ENCODE measurements around the gene GREM2. TPM values are rescaled to one million over a fixed set of nuclear protein-coding genes. Genes with fewer than 3 reads are reported as not detected.

GREM2 gene
- total and polyA plus RNA-seq, 10 of the 15 experiments (the other 5 are each of a cell fraction or from before 2014, with no cell fraction given), result not detected

DNA sequence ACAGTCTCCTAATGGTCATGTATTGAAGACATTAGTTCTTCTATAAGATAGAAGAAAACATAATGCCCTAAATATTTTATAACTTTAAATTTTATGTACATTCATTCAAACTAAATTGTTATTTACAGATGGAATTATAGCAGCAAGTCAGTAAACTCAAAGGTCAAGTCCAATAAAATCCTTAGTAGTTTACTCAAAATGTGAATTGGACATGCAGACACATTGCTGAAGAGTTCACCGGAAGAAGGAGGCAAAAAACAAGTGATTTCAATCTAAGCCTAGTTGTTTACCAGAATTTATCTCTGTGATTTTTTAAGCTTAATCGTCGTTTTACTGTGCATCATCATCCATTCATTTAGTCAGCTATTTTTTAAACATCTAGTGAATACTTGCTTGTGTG, 149.7 kb downstream of the GREM2 start:
- Histone ChIP-seq H3K9ac (ENCODE audit: control insufficient read depth, insufficient read depth, low read length) (no peak overlapping the region), H3K9me3 (replicated peaks; ENCODE audit: control insufficient read depth, insufficient read depth, low read length) (no peaks in the 10 kb centered on the region), H3K4me3 (no peak overlapping the region), H3K4me2 (ENCODE audit: control insufficient read depth, insufficient read depth) (no peak overlapping the region), H3K27me3 (replicated peaks in 1 of 2; ENCODE audit: control insufficient read depth in 2 of 2, insufficient read depth in 2 of 2, low read length in 1 of 2) (no peaks in the 10 kb centered on the region), H3K79me2 (ENCODE audit: control insufficient read depth, insufficient read depth, low read length) (no peaks in the 10 kb centered on the region), H3K36me3 (ENCODE audit: control insufficient read depth in 2 of 2, insufficient read depth in 2 of 2, low read length in 1 of 2) (no peaks in the 10 kb centered on the region), H2AFZ (ENCODE audit: control insufficient read depth, low read depth, low read length) (no peak overlapping the region), H3K4me1 (ENCODE audit: control insufficient read depth, insufficient read depth, low read length) (no peaks in the 10 kb centered on the region), H3K27ac (ENCODE audit: control insufficient read depth, insufficient read depth) (no peak overlapping the region), H4K20me1 (ENCODE audit: control insufficient read depth, insufficient read depth) (no peaks in the 10 kb centered on the region)
- 10% methylated on average over 3 of the region's 3 CpGs for WGBS (ENCODE audit: insufficient coverage, insufficient replicate concordance, low lambda C conversion rate, missing lambda C conversion rate)
- ATAC-seq (no peak), FAIRE-seq (no peak), DNase-seq (ENCODE audit: low read depth, low spot score) (no peak)
- BruUV-seq (replicated peaks), result no TSS peak
- ChIA-PET CTCF (interaction anchor here (1.5 kb wide), 1 partner anchor 146 kb away, joined by 5 read pairs; no protein-coding TSS in a partner anchor), SMC1A (ENCODE audit: uncharacterized antibody, unreplicated experiment) (interaction anchor here (3.6 kb wide), 1 partner anchor 13 kb away, joined by 20 read pairs; no protein-coding TSS in a partner anchor), POLR2A (no interaction called here), RAD21 (ENCODE audit: unreplicated experiment) (no interaction called here)
- in situ Hi-C loops (cut with MboI) (no loop called here), intact Hi-C loops (cut with micrococcal nuclease; ENCODE audit: unreplicated experiment) (no loop called here)
- no peak for TF ChIP-seq NR2F1 (conservative IDR thresholded peaks at IDR 0.05)
- TF ChIP-seq IRF4 (IDR thresholded peaks at IDR 0.05; ENCODE audit: low read depth, low read length), result no peak
- TF ChIP-seq YY1 (IDR thresholded peaks at IDR 0.05; ENCODE audit: low read depth, low read length), result no peak
- TF ChIP-seq, protein P1, sequence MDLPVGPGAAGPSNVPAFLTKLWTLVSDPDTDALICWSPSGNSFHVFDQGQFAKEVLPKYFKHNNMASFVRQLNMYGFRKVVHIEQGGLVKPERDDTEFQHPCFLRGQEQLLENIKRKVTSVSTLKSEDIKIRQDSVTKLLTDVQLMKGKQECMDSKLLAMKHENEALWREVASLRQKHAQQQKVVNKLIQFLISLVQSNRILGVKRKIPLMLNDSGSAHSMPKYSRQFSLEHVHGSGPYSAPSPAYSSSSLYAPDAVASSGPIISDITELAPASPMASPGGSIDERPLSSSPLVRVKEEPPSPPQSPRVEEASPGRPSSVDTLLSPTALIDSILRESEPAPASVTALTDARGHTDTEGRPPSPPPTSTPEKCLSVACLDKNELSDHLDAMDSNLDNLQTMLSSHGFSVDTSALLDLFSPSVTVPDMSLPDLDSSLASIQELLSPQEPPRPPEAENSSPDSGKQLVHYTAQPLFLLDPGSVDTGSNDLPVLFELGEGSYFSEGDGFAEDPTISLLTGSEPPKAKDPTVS (IDR thresholded peaks at IDR 0.05; ENCODE audit: low read depth, low read length), result no peak
- TF ChIP-seq NR2C1 (IDR thresholded peaks at IDR 0.05), result no peak

DNA sequence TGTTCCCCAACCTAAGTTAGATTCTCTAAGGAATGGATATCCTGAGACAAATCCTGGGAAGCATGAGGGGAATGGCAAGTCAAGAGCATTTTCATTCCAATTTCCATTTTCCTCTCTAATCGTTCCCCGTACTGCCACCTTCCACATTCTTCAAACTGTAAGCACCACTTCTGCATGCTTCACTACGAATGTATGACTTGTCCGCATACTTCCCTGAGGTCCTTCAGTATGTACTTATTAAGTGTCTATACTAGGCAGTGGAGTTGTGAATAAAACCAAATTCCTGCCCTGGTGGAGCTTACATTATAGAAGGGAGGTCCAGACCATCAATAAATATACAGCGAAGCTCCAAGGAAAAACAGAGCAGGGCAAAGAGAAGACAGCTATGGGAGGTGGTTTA, 154.8 kb downstream of the GREM2 start:
- no peaks in the 10 kb centered on the region for H3K4me1 ChIP-seq (ENCODE audit: control insufficient read depth, insufficient read depth, low read length)
- H3K36me3 ChIP-seq (ENCODE audit: control insufficient read depth in 2 of 2, insufficient read depth in 2 of 2, low read length in 1 of 2), result no peaks in the 10 kb centered on the region
- ATAC-seq (no peak), FAIRE-seq (no peak), DNase-seq (ENCODE audit: low read depth, low spot score) (no peak)
- H3K4me3 ChIP-seq, result no peak overlapping the region
- intact Hi-C loops (cut with micrococcal nuclease; ENCODE audit: unreplicated experiment) (no loop called here), in situ Hi-C loops (cut with MboI) (no loop called here)
- H2AFZ ChIP-seq (ENCODE audit: control insufficient read depth, low read depth, low read length), result no peak overlapping the region
- no peak for TF ChIP-seq MYC (IDR thresholded peaks at IDR 0.05; ENCODE audit: insufficient read depth, insufficient read length, insufficient replicate concordance, low read length, severe bottlenecking)
- no peak for TF ChIP-seq TCF3 (IDR thresholded peaks at IDR 0.05; ENCODE audit: borderline replicate concordance, insufficient read depth, low read depth, low read length)
- POLR2A ChIA-PET, result interaction anchor here (2.1 kb wide), 1 partner anchor 12 kb away, joined by 6 read pairs; no protein-coding TSS in a partner anchor
- 34% methylated on average over 5 of the region's 5 CpGs for WGBS (ENCODE audit: insufficient coverage, insufficient replicate concordance, low lambda C conversion rate, missing lambda C conversion rate)
- CTCF ChIA-PET, result interaction anchor here (0.6 to 2.4 kb wide), 9 partner anchors 9 to 234 kb away, joined by 3 to 12 read pairs (median 4); no protein-coding TSS in a partner anchor
- RAD21 ChIA-PET (ENCODE audit: unreplicated experiment), result interaction anchor here (0.6 to 1.2 kb wide), 5 partner anchors 8 to 145 kb away, joined by 3 to 4 read pairs (median 3); no protein-coding TSS in a partner anchor
- no TSS peak for BruUV-seq (replicated peaks)
- H4K20me1 ChIP-seq (ENCODE audit: control insufficient read depth, insufficient read depth), result no peaks in the 10 kb centered on the region
- H3K79me2 ChIP-seq (ENCODE audit: control insufficient read depth, insufficient read depth, low read length), result no peaks in the 10 kb centered on the region
- no peaks in the 10 kb centered on the region for H3K27me3 ChIP-seq (replicated peaks in 1 of 2; ENCODE audit: control insufficient read depth in 2 of 2, insufficient read depth in 2 of 2, low read length in 1 of 2)
- no peak overlapping the region for H3K4me2 ChIP-seq (ENCODE audit: control insufficient read depth, insufficient read depth)
- no peak overlapping the region for H3K9ac ChIP-seq (ENCODE audit: control insufficient read depth, insufficient read depth, low read length)
- no peaks in the 10 kb centered on the region for H3K9me3 ChIP-seq (replicated peaks; ENCODE audit: control insufficient read depth, insufficient read depth, low read length)
- SMC1A ChIA-PET (ENCODE audit: uncharacterized antibody, unreplicated experiment), result interaction anchor here (0.8 to 6.2 kb wide), 9 partner anchors 9 to 151 kb away, joined by 3 to 46 read pairs (median 6); no protein-coding TSS in a partner anchor
- H3K27ac ChIP-seq (ENCODE audit: control insufficient read depth, insufficient read depth), result no peak overlapping the region

Measured in GM12878 (cell line).